Lower leg skin (tissue), 4 donors: ENCODE data around the gene VPS26B. TPM values are rescaled to one million over a fixed set of nuclear protein-coding genes. Genes with fewer than 3 reads are reported as not detected.

ENCODE experiments used
- DNase-seq, 2 donors: peaks; one replicate each; pipeline ENCODE4 v3.0.0-alpha.2; 2019; ENCODE audit warnings: low spot score in 2 of 2
- H3K4me3 ChIP-seq: fragments of 200-600 bp; sonication (generic); 2 replicates; pipeline ENCODE4 v1.5.1; 2017; ENCODE audit warnings: mild to moderate bottlenecking, low read depth; ENCODE audit not compliant: poor library complexity, severe bottlenecking
- CTCF ChIP-seq, 3 donors: fragments of 450-650 bp; IDR thresholded peaks; one replicate each; pipeline ENCODE4 v1.5.1; 2016; ENCODE audit warnings: antibody characterized with exemption in 3 of 3, mild to moderate bottlenecking in 3 of 3, moderate library complexity in 2 of 3
- POLR2A ChIP-seq, 2 donors: fragments of 450-650 bp; IDR thresholded peaks; one replicate each; pipeline ENCODE4 v1.6.1; 2016 to 2017; ENCODE audit warnings: antibody characterized with exemption in 2 of 2, mild to moderate bottlenecking in 1 of 2, moderate library complexity in 1 of 2
- WGBS, 2 donors: methylation state at CpG; one replicate each; pipeline ENCODE4 v1.1.5; 2018; 5-methylcytosine and 5-hydroxymethylcytosine counted together
- intact Hi-C: fragments of 100-400 bp; cut with DNase I; formaldehyde crosslinking; loops from one replicate; pipeline ENCODE4 v1.15.0; 2023; ENCODE audit warnings: low total_unique reads
- total RNA-seq, 4 donors: library from RNA; depleted of rRNA; stranded (reverse); fragments of >200 nt; gene quantifications; one replicate each; pipeline ENCODE4 v1.1.0, GENCODE V29; 2016

The VPS26B gene
- total RNA-seq, 4 donors from 2014 or later: 50.6 to 76.5 (median 64.1) TPM

GRCh38 chr11:134199531-134199930, 24.9 kb upstream of the VPS26B start:
- no peak for DNase-seq
- H3K4me3 ChIP-seq: no peak overlapping the region
- intact Hi-C loops: no loop called here
- WGBS, 2 donors: 87 to 93% methylated on average over 9 of the region's 9 CpGs
- TF ChIP-seq CTCF (IDR thresholded peaks at IDR 0.05) (no peak), POLR2A (IDR thresholded peaks at IDR 0.05) (no peak)

- DNase-seq: no peak
- intact Hi-C loops: no loop called here
- TF ChIP-seq POLR2A (IDR thresholded peaks at IDR 0.05): no peak
- no peak for TF ChIP-seq CTCF (IDR thresholded peaks at IDR 0.05)
- no peak overlapping the region for H3K4me3 ChIP-seq
- WGBS, 2 donors: 92 to 96% methylated on average over 6 of the region's 6 CpGs
These were observed 23.8 kb upstream of the VPS26B start for GRCh38 chr11:134200688-134201087.

- H3K4me3 ChIP-seq: no peak overlapping the region
- no peak for DNase-seq
- intact Hi-C loops: no loop called here
- 66 to 81% methylated on average over 4 of the region's 4 CpGs for WGBS, 2 donors
- TF ChIP-seq POLR2A (IDR thresholded peaks at IDR 0.05) (no peak), CTCF (IDR thresholded peaks at IDR 0.05) (no peak)
These were observed 21.8 kb upstream of the VPS26B start for GRCh38 chr11:134202661-134203060.

- intact Hi-C loops: no loop called here
- 64 to 69% methylated on average over 9 of the region's 9 CpGs for WGBS, 2 donors
- no peak overlapping the region for H3K4me3 ChIP-seq
- TF ChIP-seq CTCF (IDR thresholded peaks at IDR 0.05) (no peak), POLR2A (IDR thresholded peaks at IDR 0.05) (no peak)
- DNase-seq: no peak
These were observed 18.7 kb upstream of the VPS26B start for GRCh38 chr11:134205729-134206128.

GRCh38 chr11:134206185-134206584, 18.3 kb upstream of the VPS26B start:
- intact Hi-C loops: no loop called here
- no peak for DNase-seq
- no peak overlapping the region for H3K4me3 ChIP-seq
- TF ChIP-seq CTCF (IDR thresholded peaks at IDR 0.05): no peak
- no peak for TF ChIP-seq POLR2A (IDR thresholded peaks at IDR 0.05)
- 58 to 69% methylated on average over 5 of the region's 5 CpGs for WGBS, 2 donors

GRCh38 chr11:134207538-134208239, 16.8 kb upstream of the VPS26B start:
- peak in 1 of 3 donors; percentile 10 for TF ChIP-seq CTCF (IDR thresholded peaks at IDR 0.05)
- TF ChIP-seq POLR2A (IDR thresholded peaks at IDR 0.05): no peak
- intact Hi-C loops: no loop called here
- 88% methylated on average over 16 of the region's 16 CpGs for WGBS, 2 donors
- no peak for DNase-seq
- no peak overlapping the region for H3K4me3 ChIP-seq
